Ureter (tissue), 1 donor: ENCODE results near the gene PSMD14. TPM values are rescaled to one million over a fixed set of nuclear protein-coding genes. Genes with fewer than 3 reads are reported as not detected.

ENCODE experiments used
- DNase-seq: peaks from one replicate; pipeline ENCODE4 v3.0.0-alpha.2; 2020; ENCODE audit warnings: low spot score
- total RNA-seq: library from RNA; stranded (reverse); gene quantifications from one replicate; pipeline ENCODE4 v1.2.4, GENCODE V29; 2023
- donor health status: DM: yes; HTN: yes; CAD: no.

The PSMD14 gene
- total RNA-seq, 1 donor from 2014 or later, result 43.3 TPM

GRCh38 chr2:161384864-161385263, 76.6 kb downstream of the PSMD14 start:
- no peak for DNase-seq

- DNase-seq, result no peak
Measured at GRCh38 chr2:161386228-161386824, 78.1 kb downstream of the PSMD14 start.

GRCh38 chr2:161388146-161388779, 80.0 kb downstream of the PSMD14 start:
- DNase-seq, result no peak

GRCh38 chr2:161391737-161392506, 83.7 kb downstream of the PSMD14 start:
- DNase-seq, result no peak

GRCh38 chr2:161400076-161400475, 91.9 kb downstream of the PSMD14 start:
- DNase-seq, result no peak

GRCh38 chr2:161402297-161402696, 94.1 kb downstream of the PSMD14 start:
- DNase-seq, result no peak

GRCh38 chr2:161406316-161406715, 98.1 kb downstream of the PSMD14 start:
- DNase-seq, result no peak

- DNase-seq, result no peak
Measured at GRCh38 chr2:161407597-161407996, 99.4 kb downstream of the PSMD14 start.

- no peak for DNase-seq
Measured at GRCh38 chr2:161409308-161409907, 101.2 kb downstream of the PSMD14 start.

GRCh38 chr2:161412346-161412745, 104.1 kb downstream of the PSMD14 start:
- DNase-seq, result no peak

- no peak for DNase-seq
Measured at GRCh38 chr2:161414042-161415033, 106.1 kb downstream of the PSMD14 start.

- DNase-seq, result no peak
Measured at GRCh38 chr2:161415034-161415986, 107.1 kb downstream of the PSMD14 start.

GRCh38 chr2:161415987-161416707, 107.9 kb downstream of the PSMD14 start, which contains the start of gene TBR1:
TSS of gene TBR1 (plus strand) at chr2:161416297. CDS start at chr2:161416411, 114 bp downstream.
- no peak for DNase-seq

GRCh38 chr2:161416708-161417437, 108.6 kb downstream of the PSMD14 start:
- no peak for DNase-seq

GRCh38 chr2:161417438-161418274, 109.4 kb downstream of the PSMD14 start:
- no peak for DNase-seq

- DNase-seq, result no peak
Measured at GRCh38 chr2:161418275-161418714, 110.1 kb downstream of the PSMD14 start.
